ENCODE results near the gene ATOH7.
"Not testable (repeated sequence)": the region's sequence is repeated elsewhere in the genome, so short reads cannot be mapped to it uniquely, and the experiment has no call there.

ATOH7 gene

GRCh38 chr10:68261132-68261856 is 29.4 kb upstream of the ATOH7 start:
- Histone ChIP-seq H3K4me3 (ENCODE audit: low read length in 2 of 2) (no peak overlapping the region), H3K27me3 (ENCODE audit: control insufficient read depth in 2 of 2, insufficient read depth in 2 of 2, low read length in 2 of 2) (no peaks in the 10 kb centered on the region), H3K9me3 (ENCODE audit: control insufficient read depth in 2 of 2, low read length in 2 of 2) (no peaks in the 10 kb centered on the region), H3K27ac (ENCODE audit: low read depth in 2 of 2, low read length in 2 of 2) (no peak overlapping the region), H3K4me1 (ENCODE audit: control insufficient read depth in 2 of 2, insufficient read depth in 2 of 2, low read length in 2 of 2) (no peaks in the 10 kb centered on the region), H3K36me3 (ENCODE audit: control insufficient read depth in 2 of 2, insufficient read depth in 2 of 2, low read length in 2 of 2) (no peaks in the 10 kb centered on the region), H3K9ac (ENCODE audit: low read depth in 1 of 2, low read length in 2 of 2) (no peak overlapping the region)

- Histone ChIP-seq H3K9ac (ENCODE audit: low read depth in 1 of 2, low read length in 2 of 2) (no peak overlapping the region), H3K4me3 (ENCODE audit: low read length in 2 of 2) (no peak overlapping the region)
Measured at GRCh38 chr10:68253346-68253745, 21.4 kb upstream of the ATOH7 start.

GRCh38 chr10:68251625-68252495 is 19.9 kb upstream of the ATOH7 start:
- Histone ChIP-seq H3K36me3 (ENCODE audit: control insufficient read depth in 2 of 2, insufficient read depth in 2 of 2, low read length in 2 of 2) (no peaks in the 10 kb centered on the region), H3K27ac (ENCODE audit: low read depth in 2 of 2, low read length in 2 of 2) (no peak overlapping the region), H3K4me1 (ENCODE audit: control insufficient read depth in 2 of 2, insufficient read depth in 2 of 2, low read length in 2 of 2) (no peaks in the 10 kb centered on the region), H3K4me3 (ENCODE audit: low read length in 2 of 2) (no peak overlapping the region), H3K9me3 (ENCODE audit: control insufficient read depth in 2 of 2, low read length in 2 of 2) (no peaks in the 10 kb centered on the region), H3K27me3 (ENCODE audit: control insufficient read depth in 2 of 2, insufficient read depth in 2 of 2, low read length in 2 of 2) (no peaks in the 10 kb centered on the region), H3K9ac (ENCODE audit: low read depth in 1 of 2, low read length in 2 of 2) (no peak overlapping the region)

More at GRCh38 chr10:68253346-68253745, 21.4 kb upstream of the ATOH7 start:
- no peaks in the 10 kb centered on the region for H3K36me3 ChIP-seq (ENCODE audit: control insufficient read depth in 2 of 2, insufficient read depth in 2 of 2, low read length in 2 of 2)
- no peaks in the 10 kb centered on the region for H3K27me3 ChIP-seq (ENCODE audit: control insufficient read depth in 2 of 2, insufficient read depth in 2 of 2, low read length in 2 of 2)
- no peaks in the 10 kb centered on the region for H3K9me3 ChIP-seq (ENCODE audit: control insufficient read depth in 2 of 2, low read length in 2 of 2)
- no peak overlapping the region for H3K27ac ChIP-seq (ENCODE audit: low read depth in 2 of 2, low read length in 2 of 2)
- H3K4me1 ChIP-seq (ENCODE audit: control insufficient read depth in 2 of 2, insufficient read depth in 2 of 2, low read length in 2 of 2): no peaks in the 10 kb centered on the region

- Histone ChIP-seq H3K27me3 (ENCODE audit: control insufficient read depth in 2 of 2, insufficient read depth in 2 of 2, low read length in 2 of 2) (no peaks in the 10 kb centered on the region), H3K9ac (ENCODE audit: low read depth in 1 of 2, low read length in 2 of 2) (no peak overlapping the region), H3K36me3 (ENCODE audit: control insufficient read depth in 2 of 2, insufficient read depth in 2 of 2, low read length in 2 of 2) (no peaks in the 10 kb centered on the region), H3K9me3 (ENCODE audit: control insufficient read depth in 2 of 2, low read length in 2 of 2) (no peaks in the 10 kb centered on the region), H3K4me3 (ENCODE audit: low read length in 2 of 2) (no peak overlapping the region), H3K4me1 (ENCODE audit: control insufficient read depth in 2 of 2, insufficient read depth in 2 of 2, low read length in 2 of 2) (no peaks in the 10 kb centered on the region), H3K27ac (ENCODE audit: low read depth in 2 of 2, low read length in 2 of 2) (no peak overlapping the region)
Measured at GRCh38 chr10:68251151-68251550, 19.2 kb upstream of the ATOH7 start.

GRCh38 chr10:68249297-68249696 is 17.4 kb upstream of the ATOH7 start:
- no peak overlapping the region for H3K4me3 ChIP-seq (ENCODE audit: low read length in 2 of 2)
- H3K4me1 ChIP-seq (ENCODE audit: control insufficient read depth in 2 of 2, insufficient read depth in 2 of 2, low read length in 2 of 2): no peaks in the 10 kb centered on the region
- no peaks in the 10 kb centered on the region for H3K36me3 ChIP-seq (ENCODE audit: control insufficient read depth in 2 of 2, insufficient read depth in 2 of 2, low read length in 2 of 2)
- H3K27me3 ChIP-seq (ENCODE audit: control insufficient read depth in 2 of 2, insufficient read depth in 2 of 2, low read length in 2 of 2): no peaks in the 10 kb centered on the region
- no peaks in the 10 kb centered on the region for H3K9me3 ChIP-seq (ENCODE audit: control insufficient read depth in 2 of 2, low read length in 2 of 2)
- no peak overlapping the region for H3K9ac ChIP-seq (ENCODE audit: low read depth in 1 of 2, low read length in 2 of 2)
- no peak overlapping the region for H3K27ac ChIP-seq (ENCODE audit: low read depth in 2 of 2, low read length in 2 of 2)

- Histone ChIP-seq H3K9ac (ENCODE audit: low read depth in 1 of 2, low read length in 2 of 2) (no peak overlapping the region), H3K4me1 (ENCODE audit: control insufficient read depth in 2 of 2, insufficient read depth in 2 of 2, low read length in 2 of 2) (no peaks in the 10 kb centered on the region), H3K9me3 (ENCODE audit: control insufficient read depth in 2 of 2, low read length in 2 of 2) (no peaks in the 10 kb centered on the region), H3K27me3 (ENCODE audit: control insufficient read depth in 2 of 2, insufficient read depth in 2 of 2, low read length in 2 of 2) (no peaks in the 10 kb centered on the region), H3K27ac (ENCODE audit: low read depth in 2 of 2, low read length in 2 of 2) (no peak overlapping the region), H3K4me3 (ENCODE audit: low read length in 2 of 2) (no peak overlapping the region), H3K36me3 (ENCODE audit: control insufficient read depth in 2 of 2, insufficient read depth in 2 of 2, low read length in 2 of 2) (no peaks in the 10 kb centered on the region)
Measured at GRCh38 chr10:68247931-68248330, 16.0 kb upstream of the ATOH7 start.

- not testable (repeated sequence) for H3K27me3 ChIP-seq (ENCODE audit: control insufficient read depth in 2 of 2, insufficient read depth in 2 of 2, low read length in 2 of 2); H3K4me1 ChIP-seq (ENCODE audit: control insufficient read depth in 2 of 2, insufficient read depth in 2 of 2, low read length in 2 of 2); H3K36me3 ChIP-seq (ENCODE audit: control insufficient read depth in 2 of 2, insufficient read depth in 2 of 2, low read length in 2 of 2); H3K9ac ChIP-seq (ENCODE audit: low read depth in 1 of 2, low read length in 2 of 2); H3K4me3 ChIP-seq (ENCODE audit: low read length in 2 of 2); H3K27ac ChIP-seq (ENCODE audit: low read depth in 2 of 2, low read length in 2 of 2); H3K9me3 ChIP-seq (ENCODE audit: control insufficient read depth in 2 of 2, low read length in 2 of 2)
Measured at GRCh38 chr10:68246397-68246796, 14.5 kb upstream of the ATOH7 start.

GRCh38 chr10:68242051-68242450 is 10.1 kb upstream of the ATOH7 start:
- Histone ChIP-seq H3K27ac (ENCODE audit: low read depth in 2 of 2, low read length in 2 of 2) (no peak overlapping the region), H3K36me3 (ENCODE audit: control insufficient read depth in 2 of 2, insufficient read depth in 2 of 2, low read length in 2 of 2) (no peaks in the 10 kb centered on the region), H3K27me3 (ENCODE audit: control insufficient read depth in 2 of 2, insufficient read depth in 2 of 2, low read length in 2 of 2) (no peaks in the 10 kb centered on the region), H3K4me1 (ENCODE audit: control insufficient read depth in 2 of 2, insufficient read depth in 2 of 2, low read length in 2 of 2) (no peaks in the 10 kb centered on the region), H3K4me3 (ENCODE audit: low read length in 2 of 2) (no peak overlapping the region), H3K9ac (ENCODE audit: low read depth in 1 of 2, low read length in 2 of 2) (no peak overlapping the region), H3K9me3 (ENCODE audit: control insufficient read depth in 2 of 2, low read length in 2 of 2) (no peaks in the 10 kb centered on the region)

- H3K4me3 ChIP-seq (ENCODE audit: low read length in 2 of 2): no peak overlapping the region
- H3K9ac ChIP-seq (ENCODE audit: low read depth in 1 of 2, low read length in 2 of 2): no peak overlapping the region
- no peaks in the 10 kb centered on the region for H3K36me3 ChIP-seq (ENCODE audit: control insufficient read depth in 2 of 2, insufficient read depth in 2 of 2, low read length in 2 of 2)
- H3K4me1 ChIP-seq (ENCODE audit: control insufficient read depth in 2 of 2, insufficient read depth in 2 of 2, low read length in 2 of 2): no peaks in the 10 kb centered on the region
- H3K9me3 ChIP-seq (ENCODE audit: control insufficient read depth in 2 of 2, low read length in 2 of 2): no peaks in the 10 kb centered on the region
- H3K27ac ChIP-seq (ENCODE audit: low read depth in 2 of 2, low read length in 2 of 2): no peak overlapping the region
- H3K27me3 ChIP-seq (ENCODE audit: control insufficient read depth in 2 of 2, insufficient read depth in 2 of 2, low read length in 2 of 2): no peaks in the 10 kb centered on the region
Measured at GRCh38 chr10:68239596-68240150, 7.8 kb upstream of the ATOH7 start.

- Histone ChIP-seq H3K4me3 (ENCODE audit: low read length in 2 of 2) (no peak overlapping the region), H3K27me3 (ENCODE audit: control insufficient read depth in 2 of 2, insufficient read depth in 2 of 2, low read length in 2 of 2) (no peaks in the 10 kb centered on the region), H3K36me3 (ENCODE audit: control insufficient read depth in 2 of 2, insufficient read depth in 2 of 2, low read length in 2 of 2) (no peaks in the 10 kb centered on the region), H3K27ac (ENCODE audit: low read depth in 2 of 2, low read length in 2 of 2) (no peak overlapping the region), H3K9me3 (ENCODE audit: control insufficient read depth in 2 of 2, low read length in 2 of 2) (no peaks in the 10 kb centered on the region), H3K9ac (ENCODE audit: low read depth in 1 of 2, low read length in 2 of 2) (no peak overlapping the region), H3K4me1 (ENCODE audit: control insufficient read depth in 2 of 2, insufficient read depth in 2 of 2, low read length in 2 of 2) (no peaks in the 10 kb centered on the region)
Measured at GRCh38 chr10:68239069-68239468, 7.2 kb upstream of the ATOH7 start.
